Choroid plexus epithelial cell (primary cell): ENCODE data around the gene SPACA7.

Experiments
- DNase-seq: peaks from one replicate; pipeline ENCODE4 v3.0.0-alpha.2; 2010; ENCODE audit warnings: low read depth
- H3K4me3 ChIP-seq: 2 replicates; pipeline ENCODE4 v1.5.1; 2011; ENCODE audit warnings: low read depth, mild to moderate bottlenecking, control low read depth, low read length, moderate library complexity
- CTCF ChIP-seq: conservative IDR thresholded peaks from 2 replicates; pipeline ENCODE4 v1.5.1; 2011; ENCODE audit warnings: low read depth, mild to moderate bottlenecking, control low read depth, inconsistent platforms, low read length, moderate library complexity

SPACA7 gene

GRCh38 chr13:112457081-112457480, 80.9 kb downstream of the SPACA7 start:
- TF ChIP-seq CTCF, result no peak
- no peak overlapping the region for H3K4me3 ChIP-seq
- DNase-seq, result no peak

- no peak for DNase-seq
- TF ChIP-seq CTCF, result no peak
- H3K4me3 ChIP-seq, result no peak overlapping the region
Observed at GRCh38 chr13:112457485-112457884, 81.3 kb downstream of the SPACA7 start.

GRCh38 chr13:112462408-112462807, 86.3 kb downstream of the SPACA7 start:
- H3K4me3 ChIP-seq, result no peak overlapping the region
- no peak for TF ChIP-seq CTCF
- no peak for DNase-seq

- no peak overlapping the region for H3K4me3 ChIP-seq
- no peak for DNase-seq
- no peak for TF ChIP-seq CTCF
Observed at GRCh38 chr13:112464720-112465119, 88.6 kb downstream of the SPACA7 start.

DNA sequence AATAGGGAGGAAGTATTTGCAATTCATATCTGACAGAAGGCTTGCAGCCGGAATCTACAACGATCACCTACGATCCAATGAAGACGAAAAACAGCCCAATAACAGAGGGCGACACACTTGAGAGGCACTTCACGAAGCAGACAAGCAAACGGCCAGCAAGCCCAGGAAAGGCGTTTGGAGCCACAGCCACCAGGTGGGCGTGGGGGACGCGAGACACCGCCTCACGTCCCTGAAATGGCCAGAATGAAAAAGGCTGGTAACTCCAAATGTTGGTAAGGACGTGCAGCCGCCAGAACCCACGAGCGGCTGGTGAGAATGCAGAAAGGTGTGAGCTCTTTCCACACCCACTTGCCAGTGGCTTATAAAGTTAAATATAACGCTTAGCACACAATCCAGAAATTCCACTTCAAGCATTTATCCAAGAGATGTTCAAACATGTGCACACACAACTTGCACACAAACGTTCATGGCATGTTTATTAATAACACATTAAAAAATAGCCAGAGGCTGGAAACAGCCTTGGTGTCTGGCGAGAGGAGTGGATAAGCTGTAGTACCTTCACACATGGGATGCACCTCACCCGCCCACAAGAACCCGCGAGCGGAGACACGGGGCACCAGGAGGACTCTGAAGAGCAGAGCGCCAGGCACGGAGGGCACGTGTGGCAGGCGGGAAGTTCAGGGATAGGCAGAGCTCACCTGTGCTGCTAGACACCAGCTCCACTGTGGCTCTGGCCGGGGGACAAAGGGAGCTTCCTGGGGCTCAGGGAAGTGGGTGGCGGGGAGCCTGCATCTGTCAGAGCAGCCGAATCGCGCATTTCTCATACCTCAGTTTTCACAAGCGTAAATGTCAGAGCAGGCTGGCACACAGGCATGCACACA, 89.3 kb downstream of the SPACA7 start:
- no peak for DNase-seq
- no peak overlapping the region for H3K4me3 ChIP-seq
- no peak for TF ChIP-seq CTCF

GRCh38 chr13:112466132-112467058, 90.2 kb downstream of the SPACA7 start:
- H3K4me3 ChIP-seq, result no peak overlapping the region
- DNase-seq, result no peak
- TF ChIP-seq CTCF, result no peak
